AG09319 (cell line): ENCODE measurements around the gene CLTRN.

Source experiments
- DNase-seq: peaks from one replicate; pipeline ENCODE4 v3.0.0-alpha.2; 2010; ENCODE audit warnings: low read depth; ENCODE audit errors: extremely low read depth
- TF ChIP-seq, protein P1 (sequence below): IDR thresholded peaks from 2 replicates; pipeline ENCODE4 v1.5.1; 2011; ENCODE audit warnings: low read depth, mild to moderate bottlenecking, inconsistent platforms, low read length, moderate library complexity

Gene CLTRN

DNA sequence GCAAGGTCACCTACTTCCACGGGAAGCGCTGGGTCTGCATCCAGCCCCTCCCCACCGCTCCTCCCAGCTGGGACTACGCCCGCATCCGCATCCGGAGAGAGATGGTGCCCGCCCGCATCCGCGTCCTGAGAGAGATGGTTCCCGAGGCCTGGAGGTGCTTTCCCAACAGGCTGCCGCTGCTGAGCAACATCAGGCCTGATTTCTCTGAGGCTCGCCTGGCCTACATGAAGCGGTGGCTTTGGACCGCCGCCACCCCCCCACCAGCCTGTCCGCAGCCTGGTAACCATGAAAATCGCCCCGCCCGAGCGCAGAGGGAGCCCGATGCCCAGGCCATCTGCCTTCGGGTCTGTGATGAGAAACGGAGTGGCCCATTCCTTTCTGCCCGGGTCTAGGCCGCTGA, 18.1 kb downstream of the CLTRN start:
- no peak for DNase-seq

DNA sequence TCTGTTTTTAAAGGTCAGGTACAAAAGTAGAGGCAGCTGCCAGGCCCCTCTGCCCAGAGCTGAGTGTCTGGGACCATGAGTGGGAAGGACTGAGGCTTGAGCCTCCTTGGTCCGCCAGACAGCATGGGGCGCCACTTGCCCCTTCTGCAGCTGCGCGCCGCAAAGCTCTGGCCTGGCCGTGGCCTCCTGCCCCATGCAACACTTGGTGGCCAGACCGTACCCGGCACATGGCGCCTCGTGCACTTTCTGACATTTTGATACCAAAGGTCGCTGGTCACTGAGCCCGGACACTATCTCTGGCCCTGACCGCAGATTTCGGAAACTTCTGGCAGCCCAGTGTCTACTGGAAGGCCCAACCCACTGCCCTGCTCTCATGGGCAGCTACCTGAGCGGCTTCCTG, 18.6 kb downstream of the CLTRN start:
- TF ChIP-seq, protein P1, sequence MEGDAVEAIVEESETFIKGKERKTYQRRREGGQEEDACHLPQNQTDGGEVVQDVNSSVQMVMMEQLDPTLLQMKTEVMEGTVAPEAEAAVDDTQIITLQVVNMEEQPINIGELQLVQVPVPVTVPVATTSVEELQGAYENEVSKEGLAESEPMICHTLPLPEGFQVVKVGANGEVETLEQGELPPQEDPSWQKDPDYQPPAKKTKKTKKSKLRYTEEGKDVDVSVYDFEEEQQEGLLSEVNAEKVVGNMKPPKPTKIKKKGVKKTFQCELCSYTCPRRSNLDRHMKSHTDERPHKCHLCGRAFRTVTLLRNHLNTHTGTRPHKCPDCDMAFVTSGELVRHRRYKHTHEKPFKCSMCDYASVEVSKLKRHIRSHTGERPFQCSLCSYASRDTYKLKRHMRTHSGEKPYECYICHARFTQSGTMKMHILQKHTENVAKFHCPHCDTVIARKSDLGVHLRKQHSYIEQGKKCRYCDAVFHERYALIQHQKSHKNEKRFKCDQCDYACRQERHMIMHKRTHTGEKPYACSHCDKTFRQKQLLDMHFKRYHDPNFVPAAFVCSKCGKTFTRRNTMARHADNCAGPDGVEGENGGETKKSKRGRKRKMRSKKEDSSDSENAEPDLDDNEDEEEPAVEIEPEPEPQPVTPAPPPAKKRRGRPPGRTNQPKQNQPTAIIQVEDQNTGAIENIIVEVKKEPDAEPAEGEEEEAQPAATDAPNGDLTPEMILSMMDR: no peak

More for the DNA sequence above, 18.1 kb downstream of the CLTRN start:
- TF ChIP-seq, protein P1: no peak

DNA sequence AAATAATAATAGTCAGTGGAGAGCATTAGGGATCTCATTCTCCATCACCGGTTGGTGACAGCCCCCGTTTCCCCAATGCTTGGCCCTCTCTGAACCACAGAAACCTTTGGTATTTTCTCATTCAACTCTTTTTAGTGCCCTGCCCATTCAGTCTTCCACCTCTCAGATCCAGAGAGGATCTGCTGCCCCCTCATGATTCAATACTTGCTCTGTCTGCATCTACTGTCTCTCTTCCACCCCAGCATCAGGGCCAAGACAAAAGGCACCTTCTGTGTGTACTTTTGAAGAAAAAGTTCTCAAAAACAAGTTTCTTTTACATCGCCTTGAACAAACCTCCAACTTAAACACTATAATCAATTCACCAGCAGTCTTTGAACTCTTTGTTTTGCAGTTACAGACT, 19.3 kb downstream of the CLTRN start:
- TF ChIP-seq, protein P1: no peak
- DNase-seq: no peak

More for the DNA sequence above, 18.6 kb downstream of the CLTRN start:
- no peak for DNase-seq

DNA sequence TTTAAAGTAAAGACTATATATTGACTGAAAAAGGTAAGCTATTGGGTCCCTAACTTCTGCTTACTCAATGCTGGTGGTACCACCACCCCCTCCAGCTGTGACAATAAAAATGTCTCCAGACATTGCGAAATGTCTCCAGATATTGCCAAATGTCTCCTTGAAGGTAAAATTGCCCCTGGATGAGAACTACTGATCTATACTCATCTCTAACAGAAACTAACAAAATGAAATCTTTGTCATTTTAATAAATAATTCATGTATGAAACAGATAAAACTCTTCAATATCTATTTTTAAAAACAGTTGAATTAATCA, 20.1 kb downstream of the CLTRN start:
- TF ChIP-seq, protein P1: no peak
- DNase-seq: no peak

DNA sequence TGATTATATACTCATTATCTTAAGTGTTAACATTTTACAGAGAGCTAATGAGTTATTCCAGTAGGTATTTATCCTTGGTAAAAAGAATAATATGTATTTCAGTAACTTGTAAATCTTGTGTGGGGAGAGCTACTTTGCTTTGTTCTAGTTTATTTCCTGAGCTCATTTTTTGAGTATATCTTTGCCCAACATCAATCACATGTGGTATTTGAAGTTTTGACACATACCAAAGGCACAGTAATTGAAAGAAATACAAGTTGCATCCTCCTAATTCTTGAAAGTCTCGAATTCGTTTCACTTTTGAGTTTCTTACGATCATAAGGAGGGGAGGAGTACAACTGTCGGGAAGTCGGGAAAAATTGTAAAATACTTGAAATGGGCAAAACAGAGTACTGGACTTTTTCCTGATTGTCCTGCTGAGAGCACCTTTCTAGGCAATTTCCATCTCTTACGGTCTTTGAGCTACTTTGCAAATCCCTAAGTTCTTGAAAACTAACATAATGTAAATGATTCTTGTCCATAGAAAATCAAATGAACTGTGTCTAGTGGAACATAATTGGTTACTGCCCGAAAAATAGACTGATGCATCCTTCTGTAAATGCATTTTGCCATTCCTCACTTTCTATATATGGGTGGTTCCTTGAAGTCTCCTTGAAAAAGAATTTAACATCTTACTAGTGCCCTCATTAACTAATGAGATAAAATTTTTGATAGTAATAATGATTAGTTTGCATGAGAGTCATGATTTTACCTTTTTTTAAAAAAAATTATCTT, 20.6 kb downstream of the CLTRN start:
- TF ChIP-seq, protein P1: no peak

DNA sequence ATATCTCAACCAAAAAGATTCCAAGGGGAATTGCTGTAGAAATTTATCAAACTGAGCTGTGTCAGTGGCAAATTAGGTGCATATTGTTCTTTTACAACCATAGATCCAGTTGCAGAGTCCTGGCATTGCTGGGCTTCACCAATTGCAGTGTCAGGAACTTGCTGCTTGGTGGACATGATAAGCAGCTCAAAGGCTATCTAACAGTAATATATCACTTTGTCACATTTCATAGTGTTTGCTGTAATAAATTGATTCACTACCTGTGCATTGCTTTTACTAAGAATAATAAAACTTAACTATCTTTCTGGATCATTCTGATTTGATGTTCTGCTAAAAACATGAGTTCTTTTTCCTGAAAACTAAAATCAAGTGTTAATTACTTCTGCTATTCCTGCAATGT, 33.0 kb downstream of the CLTRN start:
- TF ChIP-seq, protein P1: no peak
- no peak for DNase-seq

More for the DNA sequence above, 20.6 kb downstream of the CLTRN start:
- no peak for DNase-seq

DNA sequence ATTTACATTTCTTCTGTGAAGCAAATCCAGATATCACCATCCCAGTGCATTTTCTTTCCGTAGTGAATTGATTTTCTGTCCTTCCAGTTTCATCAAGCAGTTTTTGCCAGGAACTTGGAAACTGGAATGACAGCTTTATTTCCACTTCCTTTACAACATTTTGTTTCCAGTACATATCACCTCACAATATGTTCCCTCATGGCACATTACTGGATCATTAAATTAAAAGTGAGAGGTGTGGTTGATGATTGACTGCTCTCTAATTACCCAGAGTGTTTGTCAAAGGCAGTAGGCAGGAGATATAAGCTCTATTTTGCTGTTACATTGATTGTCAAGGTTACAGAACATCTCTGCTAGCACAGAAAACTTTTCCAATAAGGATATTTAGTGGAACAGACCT, 41.6 kb downstream of the CLTRN start:
- TF ChIP-seq, protein P1: no peak
- no peak for DNase-seq
